Stimulated activated naive CD8-positive, alpha-beta T cell treated with anti-CD3 and anti-CD28 coated beads, Interleukin-15, amount 100 ng/mL, for 72 hours (primary cell): ENCODE data around the gene NCAPG.

ENCODE experiments used
- ATAC-seq: fragments of 150-1000 bp; cut with Tn5 transposase; 2 replicates; pipeline ENCODE4 v1.10.0; 2021; ENCODE audit warnings: mild to moderate bottlenecking, moderate library complexity
- DNase-seq, 2 donors: peaks; one replicate each; pipeline ENCODE4 v3.0.0; 2021 to 2022
- H3K27ac Mint-ChIP-seq, 2 donors: one replicate each; pipeline ENCODE4 v1.8.0; 2022; ENCODE audit warnings: mild to moderate bottlenecking in 2 of 2, mixed read lengths in 2 of 2, moderate library complexity in 2 of 2
- H3K27me3 Mint-ChIP-seq: one replicate; pipeline ENCODE4 v1.8.0; 2022; ENCODE audit warnings: mixed read lengths
- H3K4me1 Mint-ChIP-seq: one replicate; pipeline ENCODE4 v1.8.0; 2022; ENCODE audit warnings: mild to moderate bottlenecking, mixed read lengths
- H3K4me3 Mint-ChIP-seq, 2 donors: one replicate each; pipeline ENCODE4 v1.8.0; 2022; ENCODE audit warnings: mild to moderate bottlenecking in 2 of 2, mixed read lengths in 2 of 2, moderate library complexity in 1 of 2
- H3K9me3 Mint-ChIP-seq, 2 donors: one replicate each; pipeline ENCODE4 v1.8.0; 2022; ENCODE audit warnings: mixed read lengths in 2 of 2

Gene NCAPG

GRCh38 chr4:17810260-17811077 is at the start of gene NCAPG, which contains the start of gene DCAF16:
NCAPG (plus strand) TSS chr4:17810979; CDS start chr4:17811078, 99 bp downstream.
DCAF16 (minus strand) TSS chr4:17810757; CDS start chr4:17804141, 6,616 bp downstream.
- H3K9me3 Mint-ChIP-seq, result no peaks in the 10 kb centered on the region
- H3K4me1 Mint-ChIP-seq, result peaks cover 46% of the 10 kb centered on the region
- ATAC-seq (peak; percentile 95), DNase-seq (peak; percentile 99)
- H3K27ac Mint-ChIP-seq, result peak within 1 kb of the TSS; percentile 98 to 99
- H3K27me3 Mint-ChIP-seq, result no peaks in the 10 kb centered on the region
- peak within 1 kb of the TSS; percentile 90 to 94 for H3K4me3 Mint-ChIP-seq

- Mint-ChIP-seq H3K9me3 (no peaks in the 10 kb centered on the region), H3K27ac (no peak overlapping the region), H3K4me1 (peaks cover 7% of the 10 kb centered on the region), H3K4me3 (no peak overlapping the region), H3K27me3 (no peaks in the 10 kb centered on the region)
- no peak for ATAC-seq
- DNase-seq, result no peak
These were observed 49.7 kb upstream of the NCAPG start for GRCh38 chr4:17761062-17761461.

DNA sequence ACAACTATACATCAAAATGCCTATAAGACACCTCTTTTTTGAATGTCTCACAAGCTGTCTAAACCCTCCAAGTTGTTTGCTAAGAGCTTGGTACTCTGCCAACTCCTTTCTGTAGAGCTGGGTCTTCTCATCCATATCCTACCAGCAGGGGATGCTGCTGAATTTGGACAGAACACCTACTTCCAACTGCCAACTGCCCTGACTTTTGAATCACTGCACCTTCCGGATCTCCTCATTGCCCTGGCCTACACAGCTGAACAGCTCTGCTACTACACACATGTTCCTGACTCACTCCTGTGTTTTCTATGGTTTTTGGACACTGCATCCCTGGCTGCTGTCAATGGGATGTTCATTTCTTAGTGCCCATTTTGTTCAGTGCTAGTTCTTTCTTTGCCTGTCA is 48.1 kb upstream of the NCAPG start:
- Mint-ChIP-seq H3K4me3 (no peak overlapping the region), H3K27ac (no peak overlapping the region), H3K4me1 (peaks cover 7% of the 10 kb centered on the region), H3K27me3 (no peaks in the 10 kb centered on the region), H3K9me3 (no peaks in the 10 kb centered on the region)
- ATAC-seq, result no peak
- DNase-seq, result no peak

- DNase-seq, result no peak
- H3K27ac Mint-ChIP-seq, result no peak overlapping the region
- no peaks in the 10 kb centered on the region for H3K27me3 Mint-ChIP-seq
- no peak overlapping the region for H3K4me3 Mint-ChIP-seq
- H3K4me1 Mint-ChIP-seq, result peaks cover 7% of the 10 kb centered on the region
- ATAC-seq, result no peak
- H3K9me3 Mint-ChIP-seq, result no peaks in the 10 kb centered on the region
These were observed 47.4 kb upstream of the NCAPG start for GRCh38 chr4:17763416-17763815.

- H3K27ac Mint-ChIP-seq, result no peak overlapping the region
- DNase-seq (no peak), ATAC-seq (no peak)
- no peak overlapping the region for H3K4me3 Mint-ChIP-seq
- peaks cover 7% of the 10 kb centered on the region for H3K4me1 Mint-ChIP-seq
- no peaks in the 10 kb centered on the region for H3K9me3 Mint-ChIP-seq
- no peaks in the 10 kb centered on the region for H3K27me3 Mint-ChIP-seq
These were observed 46.8 kb upstream of the NCAPG start for GRCh38 chr4:17763931-17764330.

GRCh38 chr4:17765514-17766286 is 45.1 kb upstream of the NCAPG start:
- ATAC-seq, result peak; percentile 66
- Mint-ChIP-seq H3K4me1 (peaks cover 7% of the 10 kb centered on the region), H3K27ac (peak overlapping the region; percentile 25 to 43), H3K27me3 (no peaks in the 10 kb centered on the region), H3K4me3 (no peak overlapping the region), H3K9me3 (no peaks in the 10 kb centered on the region)
- peak in 1 of 2 donors; percentile 12 for DNase-seq

DNA sequence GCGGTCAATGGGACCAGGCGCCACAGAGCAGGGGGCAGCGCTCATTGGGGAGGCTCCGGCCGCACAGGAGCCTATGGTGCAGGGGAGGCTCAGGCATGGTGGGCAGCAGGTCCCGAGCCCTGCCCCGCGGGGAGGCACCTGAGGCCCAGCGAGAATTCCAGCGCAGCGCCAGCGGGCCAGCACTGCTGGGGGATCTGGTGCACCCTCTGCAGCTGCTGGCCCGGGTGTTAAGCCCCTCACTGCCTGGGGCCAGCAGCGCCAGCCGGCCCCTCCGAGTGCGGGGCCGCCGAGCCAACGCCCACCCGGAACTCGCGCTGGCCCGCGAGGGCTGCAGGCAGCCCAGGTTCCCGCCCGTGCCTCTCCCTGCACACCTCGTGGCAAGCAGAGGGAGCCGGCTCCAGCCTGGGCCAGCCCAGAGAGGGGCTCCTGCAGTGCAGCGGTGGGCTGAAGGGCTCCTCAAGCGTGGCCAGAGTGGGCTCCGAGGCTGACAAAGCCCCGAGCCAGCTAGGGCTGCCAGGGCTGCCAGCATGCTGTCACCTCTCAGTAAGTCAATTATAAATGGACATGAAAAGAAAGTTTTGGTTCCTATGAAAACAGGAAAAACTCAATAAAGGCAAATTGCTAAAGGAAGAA is 43.8 kb upstream of the NCAPG start:
- ATAC-seq (no peak), DNase-seq (no peak)
- Mint-ChIP-seq H3K4me1 (peaks cover 7% of the 10 kb centered on the region), H3K4me3 (no peak overlapping the region), H3K27ac (no peak overlapping the region), H3K9me3 (no peaks in the 10 kb centered on the region), H3K27me3 (no peaks in the 10 kb centered on the region)

GRCh38 chr4:17769406-17770174 is 41.2 kb upstream of the NCAPG start:
- Mint-ChIP-seq H3K27me3 (no peaks in the 10 kb centered on the region), H3K4me1 (peaks cover 7% of the 10 kb centered on the region), H3K27ac (no peak overlapping the region), H3K4me3 (no peak overlapping the region), H3K9me3 (no peaks in the 10 kb centered on the region)
- ATAC-seq, result no peak
- no peak for DNase-seq

- no peaks in the 10 kb centered on the region for H3K9me3 Mint-ChIP-seq
- peaks cover 2% of the 10 kb centered on the region for H3K4me1 Mint-ChIP-seq
- H3K27ac Mint-ChIP-seq, result no peak overlapping the region
- ATAC-seq (no peak), DNase-seq (no peak)
- H3K4me3 Mint-ChIP-seq, result no peak overlapping the region
- no peaks in the 10 kb centered on the region for H3K27me3 Mint-ChIP-seq
These were observed 39.9 kb upstream of the NCAPG start for GRCh38 chr4:17770845-17771244.

- Mint-ChIP-seq H3K4me3 (no peak overlapping the region), H3K27me3 (no peaks in the 10 kb centered on the region), H3K4me1 (no peaks in the 10 kb centered on the region), H3K9me3 (no peaks in the 10 kb centered on the region), H3K27ac (no peak overlapping the region)
- no peak for ATAC-seq
- DNase-seq, result no peak
These were observed 39.4 kb upstream of the NCAPG start for GRCh38 chr4:17771284-17771908.

GRCh38 chr4:17773135-17773698 is 37.6 kb upstream of the NCAPG start:
- Mint-ChIP-seq H3K27ac (no peak overlapping the region), H3K4me1 (no peaks in the 10 kb centered on the region), H3K27me3 (peaks cover 7% of the 10 kb centered on the region), H3K4me3 (no peak overlapping the region), H3K9me3 (no peaks in the 10 kb centered on the region)
- no peak for ATAC-seq
- no peak for DNase-seq

- Mint-ChIP-seq H3K27ac (no peak overlapping the region), H3K4me3 (no peak overlapping the region), H3K9me3 (no peaks in the 10 kb centered on the region), H3K4me1 (peaks cover 21% of the 10 kb centered on the region), H3K27me3 (peaks cover 49% of the 10 kb centered on the region)
- DNase-seq (no peak), ATAC-seq (no peak)
These were observed 32.3 kb upstream of the NCAPG start for GRCh38 chr4:17778431-17778830.

DNA sequence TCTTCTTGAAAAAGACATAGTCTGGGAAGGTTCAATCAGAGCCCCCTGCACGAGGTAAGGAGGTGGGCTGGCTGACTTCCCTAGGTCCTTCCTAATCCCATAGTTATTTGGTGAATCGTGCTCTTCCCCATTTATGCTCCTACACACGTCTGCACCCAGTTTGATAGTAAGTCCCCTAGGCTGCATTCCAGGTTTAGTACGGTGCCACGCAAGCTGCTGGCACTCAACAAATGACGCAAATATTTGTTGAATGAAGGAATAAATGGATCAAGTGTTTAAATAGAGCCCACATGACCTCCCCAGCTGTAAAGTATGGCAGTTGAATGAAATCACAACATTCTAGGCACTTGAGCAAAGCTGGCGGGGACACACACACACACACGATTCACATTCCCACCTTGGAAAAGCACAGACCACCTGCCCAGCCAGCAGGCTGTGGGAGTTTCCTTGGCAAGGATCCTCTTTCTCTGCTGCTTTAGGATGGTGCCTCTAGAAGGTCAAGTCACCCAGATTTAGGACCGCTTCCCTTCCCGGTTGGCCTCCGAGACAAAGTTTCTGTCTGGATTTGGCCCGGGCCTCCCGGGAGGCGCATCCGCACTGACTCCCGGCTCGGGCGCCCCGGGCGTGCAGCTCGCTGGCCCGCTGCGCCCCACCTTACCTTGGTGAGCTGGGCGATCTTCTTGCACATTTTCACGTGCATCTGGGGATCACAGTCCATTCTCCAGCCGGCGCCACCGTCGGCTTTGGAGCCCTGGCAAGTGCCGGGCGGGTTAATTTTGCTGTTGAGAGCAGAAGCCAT is 30.1 kb upstream of the NCAPG start:
- Mint-ChIP-seq H3K27ac (no peak overlapping the region), H3K4me3 (peak overlapping the region; percentile 17 to 82), H3K9me3 (no peaks in the 10 kb centered on the region), H3K4me1 (peaks cover 24% of the 10 kb centered on the region), H3K27me3 (peaks cover 49% of the 10 kb centered on the region)
- peak; percentile 48 for ATAC-seq
- no peak for DNase-seq
